ENCODE results near the gene LDLRAP1. TPM values are rescaled to one million over a fixed set of nuclear protein-coding genes. Genes with fewer than 3 reads are reported as not detected.
"Not testable (repeated sequence)": the region's sequence is repeated elsewhere in the genome, so short reads cannot be mapped to it uniquely, and the experiment has no call there.

Gene LDLRAP1
- total RNA-seq, 1 donor from 2014 or later, result 14.4 TPM

DNA sequence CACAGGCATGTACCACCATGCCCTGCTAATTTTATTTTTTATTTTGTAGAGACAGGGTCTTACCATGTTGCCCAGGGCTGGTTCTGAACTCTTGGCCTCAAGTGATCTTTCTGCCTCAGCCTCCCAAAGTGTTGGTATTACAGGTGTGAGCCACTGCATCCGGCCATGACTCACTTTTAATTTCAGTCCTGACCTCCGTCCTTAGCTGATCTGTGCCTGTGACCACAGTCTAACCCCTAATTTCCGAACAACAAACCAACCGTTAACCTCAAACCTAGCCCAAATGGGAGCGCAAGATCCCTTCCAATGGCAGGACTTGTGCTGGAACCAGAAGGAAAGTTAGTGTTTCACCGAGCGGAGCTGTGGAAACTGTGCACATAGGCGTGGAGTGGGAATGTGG, 43.9 kb downstream of the LDLRAP1 start:
- no peak for DNase-seq (ENCODE audit: low spot score)
- intact Hi-C loops (cut with DNase I), result no loop called here

DNA sequence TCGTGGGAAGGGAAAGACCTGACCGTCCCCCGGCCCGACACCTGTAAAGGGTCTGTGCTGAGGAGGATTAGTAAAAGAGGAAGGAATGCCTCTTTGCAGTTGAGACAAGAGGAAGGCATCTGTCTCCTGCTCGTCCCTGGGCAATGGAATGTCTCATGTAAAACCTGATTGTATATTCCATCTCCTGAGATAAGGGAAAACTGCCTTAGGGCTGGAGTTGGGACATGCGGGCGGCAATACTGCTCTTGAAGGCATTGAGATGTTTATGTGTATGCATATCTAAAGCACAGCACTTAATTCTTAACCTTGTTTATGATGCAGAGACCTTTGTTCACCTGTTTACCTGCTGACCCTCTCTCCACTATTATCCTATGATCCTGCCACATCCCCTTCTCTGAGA, 44.8 kb downstream of the LDLRAP1 start:
- intact Hi-C loops (cut with DNase I); DNase-seq (ENCODE audit: low spot score): not testable (repeated sequence)

DNA sequence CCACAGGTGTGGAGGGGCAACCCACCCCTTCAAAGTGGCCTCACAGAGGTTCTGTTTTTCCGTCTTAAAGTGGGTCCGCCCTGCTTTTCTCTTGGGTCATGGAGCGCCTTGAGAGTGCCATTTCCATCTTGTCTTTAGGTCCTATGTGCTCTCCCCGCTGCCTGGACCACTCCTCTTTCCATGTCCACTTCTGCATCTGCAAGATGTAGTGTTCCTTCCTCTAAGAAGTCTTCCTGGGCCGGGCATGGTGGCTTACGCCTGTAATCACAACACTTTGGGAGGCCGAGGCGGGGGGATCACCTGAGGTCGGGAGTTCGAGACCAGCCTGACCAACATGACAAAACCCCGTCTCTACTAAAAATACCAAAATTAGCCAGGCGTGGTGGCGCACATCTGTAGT, 45.4 kb downstream of the LDLRAP1 start:
- not testable (repeated sequence) for DNase-seq (ENCODE audit: low spot score)

DNA sequence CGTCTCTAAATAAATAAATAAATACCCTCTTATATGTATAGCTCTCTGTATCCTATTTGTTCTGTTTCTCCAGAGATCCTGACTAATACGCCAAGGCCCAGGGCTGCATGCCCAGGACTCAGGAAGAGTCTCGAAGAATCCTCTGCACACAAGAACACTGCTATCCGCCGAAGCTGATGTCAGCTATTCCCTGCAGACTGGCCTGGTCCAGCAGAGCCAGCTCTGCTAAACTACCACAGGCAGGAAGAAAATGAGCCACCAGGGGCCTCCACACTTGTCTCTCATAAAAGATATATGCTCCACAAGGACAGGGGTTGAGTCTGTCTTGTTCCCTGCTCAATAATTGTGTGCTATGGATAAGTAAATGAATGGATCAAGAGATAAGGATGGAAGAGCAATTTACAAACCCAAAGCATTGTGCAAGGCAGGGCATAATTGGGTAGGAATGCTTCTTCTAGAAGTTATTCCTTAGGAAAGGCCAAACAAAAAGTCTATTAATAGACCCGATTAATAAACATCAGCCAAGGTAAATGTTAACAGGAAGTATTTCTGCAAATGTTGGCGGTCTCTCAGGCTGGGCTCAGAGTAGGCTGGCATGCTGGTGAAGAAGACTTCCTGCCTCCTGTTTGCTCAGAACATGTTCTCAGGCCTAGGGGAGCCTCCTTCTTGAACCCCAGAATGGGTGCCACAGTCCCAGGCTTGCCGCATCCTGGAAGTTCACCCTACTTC, 46.9 kb downstream of the LDLRAP1 start:
- no peak for DNase-seq (ENCODE audit: low spot score)
- intact Hi-C loops (cut with DNase I), result no loop called here

More for the DNA sequence above, 45.4 kb downstream of the LDLRAP1 start:
- intact Hi-C loops (cut with DNase I), result not testable (repeated sequence)

DNA sequence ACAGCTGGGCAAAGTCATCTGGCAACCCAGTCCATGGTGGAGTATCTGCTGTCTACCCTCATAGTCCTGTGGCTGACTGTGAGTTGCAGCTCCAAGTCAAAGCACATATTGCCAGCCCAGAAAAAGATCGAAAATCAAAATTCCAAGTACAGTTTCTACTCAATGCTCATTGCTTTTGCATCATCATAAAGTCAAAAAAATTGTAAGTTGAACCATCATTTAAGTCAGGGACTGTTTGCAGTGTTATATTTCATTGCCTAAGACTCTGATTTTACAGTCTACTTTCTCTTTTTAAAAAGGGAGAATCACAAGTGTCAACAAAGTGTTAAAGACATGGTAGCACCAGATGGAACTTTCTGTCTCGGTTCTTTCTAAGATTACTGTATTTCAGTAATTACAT, 50.5 kb downstream of the LDLRAP1 start:
- no peak for DNase-seq (ENCODE audit: low spot score)
- intact Hi-C loops (cut with DNase I), result no loop called here

DNA sequence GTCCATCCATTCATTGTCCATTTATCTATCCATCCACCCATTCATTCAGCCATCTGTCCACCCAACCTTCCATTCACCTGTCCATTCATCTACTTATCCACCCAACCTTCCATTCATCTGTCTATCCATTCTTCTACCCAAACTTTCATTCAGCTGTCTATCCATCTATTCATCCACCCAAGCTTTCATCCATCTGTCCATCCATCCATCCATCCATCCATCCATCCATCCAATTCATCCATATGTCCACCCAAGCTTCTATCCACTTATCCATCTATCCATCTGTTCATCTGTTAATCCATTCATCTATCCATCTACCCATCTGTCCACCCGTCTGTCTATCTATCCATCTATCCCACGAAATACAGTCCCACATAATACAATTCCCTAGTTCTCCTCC, 51.6 kb downstream of the LDLRAP1 start:
- intact Hi-C loops (cut with DNase I), result no loop called here
- no peak for DNase-seq (ENCODE audit: low spot score)

DNA sequence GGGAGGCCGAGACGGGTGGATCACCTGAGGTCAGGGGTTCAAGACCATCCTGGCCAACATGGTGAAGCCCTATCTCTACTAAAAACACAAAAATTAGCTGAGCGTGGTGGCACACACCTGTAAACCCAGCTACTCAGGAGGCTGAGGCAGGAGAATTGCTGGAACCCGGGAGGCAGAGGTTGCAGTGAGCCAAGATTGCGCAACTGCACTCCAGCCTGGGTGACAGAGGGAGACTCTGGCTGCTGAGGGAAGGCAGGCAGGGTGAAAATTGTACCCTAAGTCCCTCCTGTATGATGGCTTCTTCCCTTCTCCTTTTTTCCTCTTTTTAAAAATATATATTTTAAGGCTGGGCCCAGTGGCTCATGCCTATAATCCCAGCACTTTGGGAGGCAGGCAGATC, 53.2 kb downstream of the LDLRAP1 start:
- DNase-seq (ENCODE audit: low spot score); intact Hi-C loops (cut with DNase I): not testable (repeated sequence)

DNA sequence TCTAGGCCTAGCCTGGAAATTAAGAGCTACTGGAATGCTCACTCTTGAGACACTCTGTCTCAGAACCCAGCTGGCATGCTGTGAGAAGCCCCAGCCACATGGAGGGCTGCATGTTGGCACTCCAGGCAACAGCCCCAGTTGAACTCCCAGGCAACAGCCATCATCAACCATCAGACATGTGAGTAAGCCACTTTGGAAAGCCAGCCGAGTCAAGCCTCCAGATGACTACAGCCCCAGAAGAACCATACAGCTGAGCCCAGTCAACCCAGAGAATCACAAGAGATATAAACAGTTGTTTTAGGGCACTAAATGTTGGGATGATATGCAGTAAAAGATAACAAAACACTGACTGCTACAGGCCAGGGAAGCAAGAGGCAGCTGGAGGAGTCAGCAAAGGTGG, 55.5 kb downstream of the LDLRAP1 start:
- DNase-seq (ENCODE audit: low spot score), result no peak
- intact Hi-C loops (cut with DNase I), result no loop called here

DNA sequence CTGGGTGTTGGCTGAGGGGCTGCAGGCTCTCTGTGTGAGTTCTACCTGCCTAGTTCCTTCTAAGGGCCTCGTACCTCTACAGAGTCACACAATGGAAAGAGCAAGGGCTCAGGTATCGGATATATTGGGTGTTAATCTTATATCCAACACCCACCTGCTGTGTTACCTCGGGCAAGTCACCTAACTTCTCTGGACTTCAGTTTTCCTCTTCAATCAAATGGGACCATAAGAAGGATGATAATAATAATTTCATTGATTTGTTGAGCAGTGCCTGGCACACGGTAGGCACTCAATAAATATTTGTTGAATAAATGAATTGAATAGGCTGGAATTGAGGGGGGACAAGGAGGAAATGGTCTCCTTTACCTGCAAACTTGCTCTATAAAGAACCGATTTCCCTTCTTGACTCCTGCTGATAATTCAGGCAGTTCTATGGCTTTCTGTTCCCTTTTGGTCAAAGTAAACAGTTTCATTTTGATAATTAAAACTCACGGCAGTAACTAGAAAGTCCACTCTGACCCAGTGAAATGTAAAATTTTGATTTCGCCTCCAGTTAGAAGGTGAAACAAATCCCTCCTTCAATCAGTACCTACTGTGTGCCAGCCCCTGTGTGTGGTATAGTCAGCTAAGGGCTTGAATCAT, 56.7 kb downstream of the LDLRAP1 start:
- intact Hi-C loops (cut with DNase I), result no loop called here
- DNase-seq (ENCODE audit: low spot score), result no peak

DNA sequence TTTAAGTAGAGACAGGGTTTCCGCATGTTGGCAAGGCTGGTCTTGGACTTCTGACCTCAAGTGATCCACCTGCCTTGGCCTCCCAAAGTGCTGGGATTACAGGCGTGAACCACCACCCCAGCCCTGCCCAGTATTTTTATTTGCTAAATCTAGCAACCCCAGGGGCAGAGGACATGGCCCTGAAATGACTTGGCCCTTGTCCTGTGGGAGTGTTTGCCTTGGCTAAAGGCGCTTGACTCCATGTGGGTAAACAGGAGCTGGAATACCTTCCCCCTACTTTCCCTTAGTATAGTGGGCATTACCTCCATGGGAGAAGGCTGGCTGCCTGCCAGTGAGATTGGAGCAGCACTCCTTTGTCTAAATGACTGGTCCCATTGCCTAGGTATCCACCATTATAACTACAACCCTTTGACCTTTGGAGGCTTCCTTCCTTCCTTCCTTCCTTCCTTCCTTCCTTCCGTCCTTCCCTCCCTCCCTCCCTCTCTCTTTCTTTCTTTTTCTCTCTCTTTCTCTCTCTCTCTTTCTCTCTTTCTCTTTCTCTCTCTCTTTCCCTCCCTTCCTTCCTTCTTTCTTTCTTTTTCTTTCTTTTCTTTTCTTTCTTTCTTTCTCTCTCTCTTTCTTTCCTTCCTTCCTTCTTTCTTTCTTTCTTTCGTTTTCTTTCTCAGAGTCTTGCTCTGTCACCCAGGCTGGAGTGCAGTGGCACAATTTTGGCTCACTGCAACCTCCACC, 57.7 kb downstream of the LDLRAP1 start:
- DNase-seq (ENCODE audit: low spot score); intact Hi-C loops (cut with DNase I): not testable (repeated sequence)

DNA sequence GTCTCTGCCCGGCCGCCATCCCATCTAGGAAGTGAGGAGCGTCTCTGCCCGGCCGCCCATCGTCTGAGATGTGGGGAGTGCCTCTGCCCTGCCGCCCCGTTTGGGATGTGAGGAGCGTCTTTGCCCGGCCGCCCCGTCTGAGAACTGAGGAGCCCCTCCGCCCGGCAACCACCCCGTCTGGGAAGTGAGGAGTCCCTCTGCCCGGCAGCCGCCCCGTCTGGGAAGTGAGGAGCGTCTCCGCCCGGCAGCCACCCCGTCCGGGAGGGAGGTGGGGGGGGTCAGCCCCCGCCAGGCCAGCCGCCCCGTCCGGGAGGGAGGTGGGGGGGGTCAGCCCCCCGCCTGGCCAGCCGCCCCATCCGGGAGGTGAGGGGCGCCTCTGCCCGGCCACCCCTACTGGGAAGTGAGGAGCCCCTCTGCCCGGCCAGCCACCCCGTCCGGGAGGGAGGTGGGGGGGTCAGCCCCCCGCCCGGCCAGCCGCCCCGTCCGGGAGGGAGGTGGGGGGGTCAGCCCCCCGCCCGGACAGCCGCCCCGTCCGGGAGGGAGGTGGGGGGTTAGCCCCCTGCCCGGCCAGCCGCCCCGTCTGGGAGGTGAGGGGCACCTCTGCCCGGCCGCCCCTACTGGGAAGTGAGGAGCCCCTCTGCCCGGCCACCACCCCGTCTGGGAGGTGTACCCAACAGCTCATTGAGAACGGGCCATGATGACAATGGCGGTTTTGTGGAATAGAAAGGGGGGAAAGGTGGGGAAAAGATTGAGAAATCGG, 60.6 kb downstream of the LDLRAP1 start:
- DNase-seq (ENCODE audit: low spot score); intact Hi-C loops (cut with DNase I): not testable (repeated sequence)

DNA sequence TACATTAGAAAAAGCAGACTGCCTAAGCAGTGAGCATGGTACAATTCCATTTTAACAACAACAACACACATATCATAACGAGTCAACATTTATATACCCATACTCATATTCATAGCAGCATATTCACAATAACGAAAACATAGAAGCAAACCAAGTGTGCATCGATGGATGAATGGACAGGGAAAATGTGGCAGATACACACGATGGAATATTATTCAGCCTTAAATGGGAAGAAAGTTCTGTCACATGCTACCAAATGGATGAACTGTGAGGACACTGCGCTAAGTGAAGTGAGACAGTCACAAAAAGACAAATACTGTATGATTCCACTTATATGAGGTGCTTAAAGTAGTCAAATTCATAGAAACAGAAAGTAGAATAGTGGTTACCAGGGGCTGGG, 63.7 kb downstream of the LDLRAP1 start:
- no peak for DNase-seq (ENCODE audit: low spot score)
- intact Hi-C loops (cut with DNase I), result no loop called here

DNA sequence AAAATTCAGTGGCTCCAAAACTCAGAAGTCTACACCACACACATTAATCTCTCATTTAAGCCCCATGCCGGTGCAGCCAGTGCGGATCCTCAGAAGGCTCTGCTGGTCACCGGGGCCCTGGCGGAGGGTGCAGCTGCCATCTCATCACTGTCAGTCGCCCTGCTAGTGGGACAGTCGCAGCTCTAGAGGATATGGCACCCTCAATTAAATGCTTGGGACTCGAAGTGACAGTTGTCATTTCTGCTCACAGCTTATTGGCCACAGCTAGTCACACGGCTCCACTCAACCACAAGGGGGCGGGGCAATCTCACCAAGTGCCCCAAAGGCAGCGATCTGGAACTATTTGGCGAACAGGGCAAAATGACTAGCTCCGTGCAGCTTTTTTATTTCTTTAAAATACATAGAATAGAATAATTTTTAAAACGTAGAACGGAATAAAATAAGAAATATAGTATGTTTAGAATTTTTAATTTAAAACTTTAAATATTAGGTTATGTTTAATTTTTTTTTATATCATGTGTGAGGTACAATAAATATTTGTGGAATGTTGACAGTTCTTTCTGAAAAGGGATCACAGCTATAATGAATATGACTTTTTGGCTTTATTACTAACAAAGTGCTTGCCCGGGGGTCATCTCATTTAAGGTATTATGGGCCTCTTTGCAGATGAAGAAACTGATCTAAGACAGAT, 65.2 kb downstream of the LDLRAP1 start:
- peak; percentile 88 for DNase-seq (ENCODE audit: low spot score)
- intact Hi-C loops (cut with DNase I), result loop anchor here (2.0 kb wide), 1 partner anchor 136 kb away; no protein-coding TSS in a partner anchor

DNA sequence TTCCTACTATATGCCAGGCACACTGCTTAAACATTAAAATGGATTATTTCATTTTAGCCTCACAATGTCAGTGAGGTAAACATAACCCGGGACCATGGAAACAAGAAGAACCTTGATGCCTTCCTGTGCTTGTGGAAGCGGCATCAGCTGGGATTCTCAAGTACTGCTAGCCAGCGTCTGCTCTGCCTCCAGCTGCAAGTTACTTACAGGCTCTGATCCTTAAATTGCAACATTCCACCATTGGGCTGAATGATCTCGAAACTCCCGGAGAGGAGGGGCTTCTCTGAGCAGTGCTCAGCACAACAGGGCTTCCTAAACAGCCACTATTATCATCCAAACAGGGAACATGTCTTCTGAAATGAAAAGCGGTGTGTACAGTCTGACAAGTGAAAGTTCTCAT, 66.5 kb downstream of the LDLRAP1 start:
- no peak for DNase-seq (ENCODE audit: low spot score)
- intact Hi-C loops (cut with DNase I), result loop anchor here (2.0 kb wide), 2 partner anchors 135 to 187 kb away; no protein-coding TSS in a partner anchor

DNA sequence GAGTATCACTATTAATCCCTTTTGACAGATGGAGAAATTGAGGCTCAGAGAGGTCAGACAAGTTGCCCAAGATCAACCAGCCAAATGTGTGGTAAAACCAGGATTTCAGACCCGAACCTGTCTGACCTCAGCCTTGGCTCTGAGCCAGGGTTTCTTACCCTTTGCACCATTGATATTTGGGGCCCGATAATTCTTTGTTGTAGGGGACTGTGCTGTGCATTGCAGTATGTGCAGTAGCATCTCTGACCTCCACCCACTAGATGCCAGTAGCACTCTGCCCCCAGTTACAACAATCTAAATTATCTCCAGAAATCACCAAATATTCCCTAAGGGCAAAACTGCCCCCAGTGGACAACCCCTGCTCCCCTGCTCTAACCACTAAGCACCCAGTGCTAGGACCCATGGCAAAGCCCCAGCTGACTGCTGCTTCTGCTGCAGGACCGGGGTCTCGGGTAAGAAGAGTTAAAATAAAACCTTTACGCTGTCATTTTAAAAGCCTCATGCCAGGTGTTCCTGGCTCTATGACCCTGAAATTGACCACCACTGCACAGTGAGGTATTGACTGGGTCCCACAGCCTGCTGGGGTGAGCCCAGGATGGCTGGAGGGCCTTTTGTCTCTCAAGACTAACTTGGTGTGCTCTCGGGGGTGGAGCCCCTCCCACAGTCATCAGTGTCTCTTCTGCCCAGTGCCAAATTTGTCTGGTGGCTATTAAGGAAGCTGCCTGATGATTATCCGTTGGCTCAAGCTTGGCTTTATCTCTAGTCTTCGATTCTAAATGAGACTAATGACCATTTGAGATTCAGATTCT, 67.6 kb downstream of the LDLRAP1 start:
- DNase-seq (ENCODE audit: low spot score), result no peak
- intact Hi-C loops (cut with DNase I), result loop anchor here (2.0 kb wide), 1 partner anchor 186 kb away; no protein-coding TSS in a partner anchor

DNA sequence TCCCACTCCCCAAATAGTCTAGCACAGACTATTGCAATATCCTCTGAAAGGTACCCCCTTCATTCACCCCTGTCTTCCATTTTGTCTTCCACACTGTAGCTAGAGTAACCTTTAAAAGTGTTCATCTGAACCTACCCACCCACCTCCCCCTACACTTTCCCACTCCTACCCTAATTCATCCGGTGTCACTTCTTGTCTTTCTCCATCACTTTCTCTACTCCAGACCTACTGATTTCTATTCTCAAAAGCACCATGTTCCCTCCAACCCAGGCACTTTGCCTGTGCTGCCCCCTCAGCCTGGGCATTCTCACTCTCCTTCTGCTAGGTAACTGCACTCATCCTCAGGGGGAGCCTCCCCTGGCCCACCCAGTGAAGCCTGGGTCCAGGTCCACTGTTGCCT, 68.4 kb downstream of the LDLRAP1 start:
- no peak for DNase-seq (ENCODE audit: low spot score)
- intact Hi-C loops (cut with DNase I), result loop anchor here (2.0 kb wide), 1 partner anchor 185 kb away; no protein-coding TSS in a partner anchor

DNA sequence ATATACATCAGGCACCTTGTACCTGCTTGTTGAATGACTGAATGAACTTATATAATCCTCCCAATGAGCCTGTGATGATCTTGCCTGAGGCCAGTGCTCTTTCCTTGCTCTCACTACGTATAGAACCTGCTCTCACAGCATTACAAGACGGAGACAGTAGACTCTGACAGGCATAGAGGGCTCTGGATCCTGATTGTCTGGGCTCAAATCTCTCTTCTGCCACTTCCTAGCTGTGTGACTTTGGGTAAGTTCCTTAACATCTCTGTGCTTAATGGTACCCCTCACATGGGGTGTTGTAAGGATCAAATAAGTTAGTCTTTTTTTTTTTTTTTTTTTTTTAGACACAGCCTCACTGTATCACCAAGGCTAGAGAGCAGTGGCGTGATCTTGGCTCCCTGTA, 69.0 kb downstream of the LDLRAP1 start:
- intact Hi-C loops (cut with DNase I), result no loop called here
- DNase-seq (ENCODE audit: low spot score), result no peak

DNA sequence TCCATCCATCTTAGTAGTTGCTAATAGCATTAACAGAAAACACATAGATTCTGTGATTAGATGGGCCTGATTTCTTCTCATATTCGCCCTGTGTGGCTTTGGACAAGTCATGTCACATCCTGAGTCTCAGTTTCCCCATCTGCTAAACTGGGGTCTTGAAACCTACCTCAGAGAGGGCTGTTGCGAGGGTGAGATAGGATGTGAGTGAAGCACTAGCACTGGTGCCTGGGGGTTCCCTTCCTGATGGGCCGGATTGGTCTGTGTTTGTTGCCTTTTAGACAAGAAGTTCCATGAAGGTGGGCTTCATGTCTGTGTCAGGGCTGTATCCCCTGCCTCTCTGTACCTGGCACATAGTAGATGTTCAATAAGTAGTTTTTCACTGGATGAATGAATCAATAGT, 69.7 kb downstream of the LDLRAP1 start:
- no peak for DNase-seq (ENCODE audit: low spot score)
- intact Hi-C loops (cut with DNase I), result no loop called here

Data from cardiac septum (tissue), 1 donor.